ENCODE measurements around the gene TMX2.

Gene TMX2

DNA sequence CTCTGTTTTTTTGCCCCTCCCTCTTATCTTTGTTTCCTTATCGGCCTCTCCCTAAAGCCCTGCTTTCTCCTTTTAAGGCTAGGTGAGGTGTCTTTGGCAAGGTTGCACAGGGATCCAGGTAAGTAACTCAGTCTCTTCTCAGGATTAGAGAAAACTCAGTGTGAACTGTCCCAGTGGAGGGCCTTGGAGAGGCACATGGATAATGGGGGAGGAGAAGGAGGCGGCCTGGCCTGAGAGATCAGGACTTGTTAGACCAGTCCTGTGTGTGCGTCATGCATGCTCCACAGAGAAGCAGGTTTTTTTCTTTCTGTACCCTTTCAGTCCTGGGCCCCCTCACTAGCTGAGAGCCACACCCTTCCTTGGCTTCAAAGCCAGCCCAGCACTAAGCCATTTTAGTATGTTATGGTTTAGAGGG lies 69.1 kb downstream of the TMX2 start:
- peak overlapping the region; percentile 7; the same call in 1 of the 2 replicates for H3K4me3 ChIP-seq (ENCODE audit: low read depth, low read length)
- TF ChIP-seq, protein P1, sequence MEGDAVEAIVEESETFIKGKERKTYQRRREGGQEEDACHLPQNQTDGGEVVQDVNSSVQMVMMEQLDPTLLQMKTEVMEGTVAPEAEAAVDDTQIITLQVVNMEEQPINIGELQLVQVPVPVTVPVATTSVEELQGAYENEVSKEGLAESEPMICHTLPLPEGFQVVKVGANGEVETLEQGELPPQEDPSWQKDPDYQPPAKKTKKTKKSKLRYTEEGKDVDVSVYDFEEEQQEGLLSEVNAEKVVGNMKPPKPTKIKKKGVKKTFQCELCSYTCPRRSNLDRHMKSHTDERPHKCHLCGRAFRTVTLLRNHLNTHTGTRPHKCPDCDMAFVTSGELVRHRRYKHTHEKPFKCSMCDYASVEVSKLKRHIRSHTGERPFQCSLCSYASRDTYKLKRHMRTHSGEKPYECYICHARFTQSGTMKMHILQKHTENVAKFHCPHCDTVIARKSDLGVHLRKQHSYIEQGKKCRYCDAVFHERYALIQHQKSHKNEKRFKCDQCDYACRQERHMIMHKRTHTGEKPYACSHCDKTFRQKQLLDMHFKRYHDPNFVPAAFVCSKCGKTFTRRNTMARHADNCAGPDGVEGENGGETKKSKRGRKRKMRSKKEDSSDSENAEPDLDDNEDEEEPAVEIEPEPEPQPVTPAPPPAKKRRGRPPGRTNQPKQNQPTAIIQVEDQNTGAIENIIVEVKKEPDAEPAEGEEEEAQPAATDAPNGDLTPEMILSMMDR (IDR thresholded peaks at IDR 0.05; ENCODE audit: control insufficient read depth, extremely low read depth, insufficient read depth), result no peak
- peak; percentile 91 for DNase-seq (ENCODE audit: low read depth)

DNA sequence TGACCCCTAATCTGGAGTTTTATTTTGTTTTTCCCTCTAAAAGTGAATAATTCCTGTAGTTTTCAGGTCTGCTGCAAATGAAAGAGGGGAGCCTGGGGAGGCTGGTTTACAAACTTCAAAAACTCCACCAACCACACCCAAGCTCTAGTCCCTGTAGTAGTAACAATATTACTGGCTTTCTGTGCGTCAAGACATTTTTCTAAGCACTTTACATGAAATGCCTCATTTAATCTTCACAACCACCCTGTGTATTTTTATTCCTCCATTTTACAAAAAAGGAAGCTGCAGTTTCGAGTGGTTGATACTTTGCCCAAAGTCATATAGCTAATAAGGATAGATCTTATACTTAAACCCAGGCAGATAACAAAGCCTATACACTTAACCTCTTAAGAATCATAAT lies 72.7 kb downstream of the TMX2 start:
- DNase-seq (ENCODE audit: low read depth), result no peak
- no peak overlapping the region for H3K4me3 ChIP-seq (ENCODE audit: low read depth, low read length)
- TF ChIP-seq, protein P1 (IDR thresholded peaks at IDR 0.05; ENCODE audit: control insufficient read depth, extremely low read depth, insufficient read depth), result no peak

DNA sequence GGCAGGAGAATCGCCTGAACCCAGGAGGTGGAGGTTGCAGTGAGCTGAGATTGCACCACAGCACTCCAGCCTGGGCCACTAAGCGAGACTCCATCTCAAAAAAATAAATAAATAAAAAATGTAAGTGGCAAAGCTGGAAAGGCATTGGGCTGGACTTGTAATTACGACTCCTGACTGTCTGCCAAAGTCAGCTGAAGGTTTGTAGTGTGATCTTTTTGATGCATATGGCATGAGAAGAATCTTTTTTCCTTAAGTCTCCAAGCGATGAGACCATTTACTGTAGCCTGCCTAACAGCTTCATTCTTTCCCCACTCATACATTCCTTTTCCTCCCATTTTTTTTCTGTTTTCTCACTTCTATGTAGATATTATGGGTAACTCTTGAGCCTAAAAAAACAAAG lies 74.0 kb downstream of the TMX2 start:
- peak; percentile 61 for DNase-seq (ENCODE audit: low read depth)
- no peak overlapping the region for H3K4me3 ChIP-seq (ENCODE audit: low read depth, low read length)
- TF ChIP-seq, protein P1 (IDR thresholded peaks at IDR 0.05; ENCODE audit: control insufficient read depth, extremely low read depth, insufficient read depth), result no peak

DNA sequence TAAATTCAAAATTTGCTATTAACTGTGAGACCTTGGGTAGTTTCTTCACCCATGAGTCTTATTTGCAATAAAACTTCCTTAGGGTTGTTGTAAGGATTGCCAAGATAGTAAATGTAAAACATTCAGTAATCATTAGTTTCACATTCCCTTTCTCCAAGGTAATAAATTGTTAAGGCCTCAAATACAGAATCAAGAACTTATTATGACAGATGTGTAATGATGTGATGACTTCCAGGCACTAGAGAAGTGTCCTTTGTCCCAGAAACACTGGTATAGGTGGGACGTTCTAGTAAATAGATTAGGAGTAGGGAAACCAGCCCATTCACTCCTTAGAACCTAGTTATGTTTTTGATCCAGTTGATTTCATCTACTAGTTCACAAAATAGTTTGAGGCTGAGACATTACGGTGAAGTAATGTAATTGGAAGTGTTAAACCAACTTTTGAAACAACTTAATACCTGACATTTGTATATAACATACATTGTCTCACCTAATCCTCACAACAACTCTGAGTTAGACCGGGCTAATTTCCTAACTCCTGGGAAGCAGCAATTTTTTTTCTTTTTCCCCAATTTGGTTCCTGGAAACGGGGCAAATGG lies 74.7 kb downstream of the TMX2 start:
- no peak for DNase-seq (ENCODE audit: low read depth)
- TF ChIP-seq, protein P1 (IDR thresholded peaks at IDR 0.05; ENCODE audit: control insufficient read depth, extremely low read depth, insufficient read depth), result no peak
- no peak overlapping the region for H3K4me3 ChIP-seq (ENCODE audit: low read depth, low read length)

DNA sequence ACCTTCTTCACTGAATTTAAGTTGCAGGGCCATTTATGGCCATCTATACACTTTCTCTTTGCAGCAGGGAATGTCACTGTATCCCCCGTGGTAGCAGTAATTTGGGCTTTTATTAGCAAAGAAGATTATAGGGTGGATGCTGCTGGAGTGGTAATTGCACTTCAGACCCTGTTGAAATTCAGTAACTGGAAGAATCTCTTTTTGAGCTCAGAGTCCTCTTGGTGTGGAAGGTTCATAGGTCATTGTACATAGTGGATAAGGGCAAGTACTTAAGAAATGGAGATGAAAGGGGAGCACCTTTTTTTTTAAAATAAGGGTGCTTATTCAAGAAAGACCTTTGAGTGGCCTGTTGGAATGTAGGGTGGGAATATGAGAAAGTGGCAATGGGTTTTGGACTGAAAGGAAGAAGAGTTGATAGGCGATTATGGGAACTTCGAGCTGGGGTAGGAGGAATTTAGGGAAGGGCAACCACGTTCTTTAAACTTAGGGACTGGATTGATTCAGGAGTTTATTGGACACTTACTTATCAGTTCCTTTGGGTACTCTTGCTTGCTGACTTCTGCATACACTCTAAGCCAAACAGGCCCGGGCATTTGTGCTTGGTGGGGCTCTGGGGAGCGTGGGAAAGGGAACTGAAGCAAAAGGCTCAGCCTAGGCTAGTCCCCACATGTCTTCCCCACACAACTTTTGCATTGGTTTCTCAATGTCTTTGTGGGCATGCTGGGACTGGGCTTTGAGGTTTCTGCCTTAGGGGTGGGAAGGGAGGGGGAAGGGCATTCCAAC lies 75.7 kb downstream of the TMX2 start:
- TF ChIP-seq, protein P1 (IDR thresholded peaks at IDR 0.05; ENCODE audit: control insufficient read depth, extremely low read depth, insufficient read depth), result no peak
- no peak overlapping the region for H3K4me3 ChIP-seq (ENCODE audit: low read depth, low read length)
- no peak for DNase-seq (ENCODE audit: low read depth)

DNA sequence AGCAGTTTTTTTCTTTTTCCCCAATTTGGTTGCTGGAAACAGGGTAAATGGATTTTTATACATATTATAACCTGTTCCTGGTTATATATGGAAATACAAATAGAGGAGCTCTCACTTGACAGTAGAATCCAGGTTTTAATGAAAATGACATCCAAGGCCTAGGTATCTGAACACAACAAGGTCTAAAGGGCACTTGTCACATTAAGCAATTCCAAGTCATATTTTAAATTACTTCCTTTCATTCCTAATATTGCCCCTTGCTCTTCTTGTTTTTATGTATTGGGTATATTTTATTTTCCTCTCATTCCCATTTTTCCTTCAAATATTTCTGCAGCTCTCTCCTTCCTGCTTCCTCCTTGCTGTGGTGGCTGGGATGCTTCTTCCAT lies 76.3 kb downstream of the TMX2 start:
- no peak overlapping the region for H3K4me3 ChIP-seq (ENCODE audit: low read depth, low read length)
- no peak for DNase-seq (ENCODE audit: low read depth)
- TF ChIP-seq, protein P1 (IDR thresholded peaks at IDR 0.05; ENCODE audit: control insufficient read depth, extremely low read depth, insufficient read depth), result no peak

Measured in LNCaP clone FGC (cell line).